ENCODE measurements around the gene NDUFB3.
"Not testable (repeated sequence)": the region's sequence is repeated elsewhere in the genome, so short reads cannot be mapped to it uniquely, and the experiment has no call there.

DNA sequence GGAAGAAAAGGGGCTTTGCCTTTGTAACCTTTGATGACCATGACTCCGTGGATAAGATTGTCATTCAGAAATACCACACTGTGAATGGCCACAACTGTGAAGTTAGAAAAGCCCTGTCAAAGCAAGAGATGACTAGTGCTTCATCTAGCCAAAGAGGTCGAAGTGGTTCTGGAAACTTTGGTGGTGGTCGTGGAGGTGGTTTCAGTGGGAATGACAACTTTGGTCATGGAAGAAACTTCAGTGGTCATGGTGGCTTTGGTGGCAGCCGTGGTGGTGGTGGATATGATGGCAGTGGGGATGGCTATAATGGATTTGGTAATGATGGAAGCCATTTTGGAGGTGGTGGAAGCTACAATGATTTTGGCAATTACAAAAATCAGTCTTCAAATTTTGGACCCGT, 8.3 kb upstream of the NDUFB3 start:
- TF ChIP-seq CTCF (IDR thresholded peaks at IDR 0.05); ZFX (IDR thresholded peaks at IDR 0.05; ENCODE audit: borderline replicate concordance): not testable (repeated sequence)
